Body of pancreas (tissue), 4 donors: ENCODE results near the gene FETUB.

Experiments
- CTCF ChIP-seq, 7 experiments: fragments of 450-650 bp in 4 of 7; fragments of 200-600 bp in 3 of 7; sonication (generic) in 3 of 7; IDR thresholded peaks; one replicate each; pipeline ENCODE4 v1.5.1; 2016 to 2019; ENCODE audit warnings: antibody characterized with exemption in 7 of 7
- POLR2A ChIP-seq, 3 donors: fragments of 450-650 bp; IDR thresholded peaks; one replicate each; pipeline ENCODE4 v1.6.1; 2016; ENCODE audit warnings: antibody characterized with exemption in 3 of 3, mild to moderate bottlenecking in 2 of 3

- TF ChIP-seq POLR2A (IDR thresholded peaks at IDR 0.05) (no peak), CTCF (IDR thresholded peaks at IDR 0.05) (no peak)
Measured at GRCh38 chr3:186612065-186612464, 28.1 kb upstream of the FETUB start.
